CD4-positive, alpha-beta T cell treated with Interleukin-17A for 4 hours (primary cell): Measurements from ENCODE around the gene LRRC34.

Experiments
- DNase-seq: peaks from one replicate; pipeline ENCODE4 v3.0.0-alpha.2; 2020; ENCODE audit warnings: mixed read lengths

Gene LRRC34

DNA sequence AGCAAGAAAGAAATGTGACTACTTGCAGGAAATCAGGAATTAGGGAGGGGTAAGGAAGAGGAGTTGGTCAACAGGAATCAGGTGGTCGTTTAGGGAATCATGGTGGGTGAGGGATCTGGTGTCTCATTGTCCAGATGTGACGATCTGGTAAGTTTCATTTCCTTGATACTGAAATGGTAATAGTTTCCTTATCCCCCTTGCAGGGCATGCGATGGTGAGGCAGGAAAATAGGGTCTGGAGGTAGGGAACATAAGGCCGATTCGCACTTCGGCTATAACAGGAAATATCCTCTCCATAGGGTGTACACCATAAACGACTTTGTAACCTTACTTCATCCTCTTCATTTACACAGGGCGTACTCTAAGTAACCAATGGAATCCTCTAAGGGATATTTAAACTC is 574 bp upstream of the LRRC34 start:
- no peak for DNase-seq

DNA sequence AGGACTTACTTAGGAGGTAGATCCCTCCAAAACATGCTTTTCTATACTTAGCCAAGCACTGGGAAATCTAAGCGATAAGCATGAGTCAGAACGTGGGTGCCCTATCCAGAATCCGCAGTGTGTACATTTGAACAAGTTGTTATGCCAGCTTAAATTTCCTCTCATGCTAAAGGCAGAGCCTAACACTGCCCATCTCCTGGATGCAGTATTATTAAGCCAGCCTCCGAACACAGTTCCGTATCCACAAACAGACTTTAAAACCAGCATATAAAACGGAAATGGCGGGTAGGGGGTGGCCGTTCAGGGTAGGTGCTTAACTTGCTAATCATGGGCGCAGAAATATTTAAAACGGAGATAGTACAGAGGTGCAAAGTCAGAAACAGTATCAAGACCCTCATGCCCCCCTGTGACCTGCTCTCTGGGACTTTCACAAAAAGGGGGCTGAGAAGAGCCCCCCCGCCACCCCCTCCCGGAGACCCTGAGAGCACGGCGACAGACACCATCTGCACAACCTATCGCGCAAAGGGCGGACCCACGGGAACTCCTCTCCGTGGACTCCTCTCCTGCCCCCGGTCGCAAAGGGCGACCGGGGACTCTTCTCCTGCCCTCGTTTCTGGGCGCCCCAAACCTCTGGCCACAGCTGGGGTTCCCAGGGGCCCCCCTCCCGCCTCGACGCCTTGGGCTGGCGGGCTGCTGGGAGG is 923 bp downstream of the LRRC34 start:
- DNase-seq, result peak; percentile 22

- DNase-seq, result no peak
Measured at GRCh38 chr3:169809230-169809795, 3.4 kb downstream of the LRRC34 start.

DNA sequence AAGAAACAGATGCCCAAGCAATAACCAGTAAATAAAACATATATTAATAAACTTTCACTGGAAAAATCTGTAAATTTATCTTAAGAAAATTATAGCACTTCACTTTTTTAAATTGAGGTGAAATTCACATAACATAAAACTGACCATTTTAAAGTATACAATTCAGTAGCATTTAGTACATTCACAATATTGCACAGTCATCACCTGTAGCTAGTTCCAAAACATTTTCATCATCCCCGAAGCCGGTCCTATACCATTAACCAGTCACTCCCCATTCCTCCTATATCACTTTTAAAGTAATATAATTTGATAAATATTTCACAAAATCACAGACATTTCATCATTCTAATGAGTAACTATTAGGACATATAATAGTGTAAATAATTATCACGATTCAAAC is 8.0 kb downstream of the LRRC34 start:
- DNase-seq, result no peak

GRCh38 chr3:169792359-169792758 is 20.3 kb downstream of the LRRC34 start:
- DNase-seq, result no peak

GRCh38 chr3:169790687-169791429 is 21.8 kb downstream of the LRRC34 start:
- no peak for DNase-seq

- DNase-seq, result no peak
Measured at GRCh38 chr3:169790219-169790618, 22.5 kb downstream of the LRRC34 start.

DNA sequence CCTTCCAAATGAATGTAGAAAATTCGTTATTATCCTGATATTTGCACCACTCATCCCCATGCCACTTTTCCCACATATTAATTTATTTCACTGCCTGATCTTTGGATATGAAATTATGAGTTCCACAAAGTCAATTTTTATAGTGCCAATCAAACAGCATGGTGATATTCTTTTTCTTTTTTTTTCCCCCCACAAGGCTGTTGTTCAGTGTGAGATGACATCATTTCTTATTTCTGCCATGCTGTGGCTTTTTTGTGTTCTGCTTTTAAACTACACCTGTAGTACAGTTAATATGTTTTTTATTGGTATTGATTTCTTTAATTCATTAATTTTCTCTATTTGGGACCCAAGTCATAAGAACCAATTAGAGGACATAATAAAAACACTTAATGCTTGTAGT is 24.9 kb downstream of the LRRC34 start:
- no peak for DNase-seq

DNA sequence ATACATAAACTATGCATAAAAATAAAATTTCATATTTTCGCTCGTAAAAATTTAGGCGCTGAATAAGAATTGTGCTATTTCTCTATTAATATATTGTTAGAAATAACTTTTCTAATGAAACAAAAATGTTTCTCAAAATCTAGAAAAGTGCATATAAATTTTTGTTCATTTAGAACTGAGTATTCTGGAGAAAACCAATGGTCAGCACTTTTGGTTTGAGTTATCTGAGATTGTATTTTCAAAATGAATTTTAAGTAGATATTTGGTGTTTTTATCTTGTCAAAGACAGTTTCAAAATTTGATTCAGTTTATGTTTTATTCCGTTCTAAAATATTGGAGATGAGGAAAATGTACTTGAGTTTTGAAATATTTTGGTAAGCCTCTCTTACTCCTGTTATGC is 25.6 kb downstream of the LRRC34 start:
- no peak for DNase-seq

GRCh38 chr3:169781209-169781855 is 31.4 kb downstream of the LRRC34 start:
- no peak for DNase-seq

DNA sequence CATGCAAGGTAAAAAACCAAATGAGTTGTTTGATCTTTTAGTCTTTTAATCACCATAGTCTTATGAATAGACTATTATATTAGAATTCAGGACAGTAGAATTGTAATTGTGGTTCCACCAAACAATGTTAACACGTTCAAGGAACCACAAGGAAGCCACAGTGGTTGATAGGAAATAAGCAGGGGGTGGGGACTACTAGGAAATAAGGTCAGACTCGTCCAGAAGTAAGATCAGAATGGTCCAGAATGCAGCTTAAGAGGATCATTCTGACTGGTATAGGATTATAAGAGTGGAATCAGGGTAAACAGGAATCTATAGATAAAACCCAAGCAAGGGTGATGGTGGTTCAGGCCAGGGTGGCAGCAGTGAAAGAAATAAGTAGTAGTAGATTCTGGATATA is 32.0 kb downstream of the LRRC34 start:
- no peak for DNase-seq

GRCh38 chr3:169777822-169778221 is 34.9 kb downstream of the LRRC34 start:
- DNase-seq, result no peak

DNA sequence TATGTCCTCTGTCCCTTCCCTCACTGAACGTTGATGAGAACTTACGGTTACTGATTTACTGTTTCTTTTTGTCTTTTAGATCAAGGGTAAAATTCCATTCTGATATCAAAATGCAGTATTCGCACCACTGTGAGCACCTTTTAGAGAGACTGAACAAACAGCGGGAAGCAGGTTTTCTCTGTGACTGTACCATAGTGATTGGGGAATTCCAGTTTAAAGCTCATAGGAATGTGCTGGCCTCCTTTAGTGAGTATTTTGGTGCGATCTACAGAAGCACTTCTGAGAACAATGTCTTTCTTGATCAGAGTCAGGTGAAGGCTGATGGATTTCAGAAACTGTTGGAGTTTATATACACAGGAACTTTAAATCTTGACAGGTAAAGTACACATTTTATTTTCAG is 38.5 kb downstream of the LRRC34 start:
- DNase-seq, result no peak

- DNase-seq, result peak; percentile 93
Measured at GRCh38 chr3:169772897-169773816, 39.5 kb downstream of the LRRC34 start, which contains the start of gene MYNN. MYNN (plus strand) TSS chr3:169773396; CDS start chr3:169774296, 900 bp downstream.

GRCh38 chr3:169772305-169772896 is 40.3 kb downstream of the LRRC34 start:
- DNase-seq, result peak; percentile 66

GRCh38 chr3:169771497-169772304 is 41.0 kb downstream of the LRRC34 start:
- DNase-seq, result peak; percentile 65

DNA sequence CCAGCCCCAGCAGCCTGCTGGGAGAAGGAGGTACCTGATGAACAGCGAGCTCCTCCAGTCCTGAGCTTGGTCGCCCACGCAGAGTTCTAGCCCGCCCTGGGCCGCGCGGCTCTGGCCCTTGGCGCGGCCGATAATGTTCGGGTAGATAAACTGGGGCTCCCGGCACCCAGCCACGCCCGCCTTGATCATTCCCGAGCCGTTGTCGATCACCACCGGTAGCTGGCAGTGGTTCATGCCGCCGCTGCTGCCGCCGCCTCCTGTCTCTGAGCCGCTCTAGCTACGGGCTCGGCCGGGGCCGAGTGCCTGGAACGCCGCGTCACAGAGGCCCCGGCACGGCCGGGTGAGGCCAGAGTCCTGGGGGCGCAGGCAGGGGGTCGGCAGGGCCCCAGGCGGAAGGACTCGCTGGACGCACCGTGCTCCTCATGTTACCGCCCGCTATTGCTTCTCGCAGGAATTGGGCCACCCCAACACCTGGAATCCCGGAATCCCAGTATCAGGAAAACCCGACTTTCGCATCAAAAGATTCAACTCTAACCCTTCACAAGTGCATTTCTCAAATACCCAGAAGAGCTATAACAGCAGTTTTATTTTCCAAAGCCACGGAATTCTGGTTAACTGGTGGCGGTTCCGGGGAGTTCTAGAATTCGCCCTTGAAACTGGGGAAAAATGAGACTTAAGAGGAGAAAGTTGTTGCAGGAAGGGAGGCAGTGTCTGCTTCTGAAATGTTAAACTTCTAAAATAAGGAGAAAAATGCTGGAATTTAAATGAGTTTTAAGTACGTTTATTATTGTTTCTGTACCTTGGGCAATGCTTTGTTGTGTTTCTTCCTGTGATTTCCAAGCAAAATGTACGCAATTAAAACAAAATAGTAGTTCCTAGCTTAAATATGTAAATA is 43.2 kb downstream of the LRRC34 start, which contains the start of gene ACTRT3:
Gene ACTRT3 (minus strand): TSS at position 275 of the 895 bp plus-strand sequence. CDS start 41 bp downstream, at position 234.
- DNase-seq, result peak; percentile 74

DNA sequence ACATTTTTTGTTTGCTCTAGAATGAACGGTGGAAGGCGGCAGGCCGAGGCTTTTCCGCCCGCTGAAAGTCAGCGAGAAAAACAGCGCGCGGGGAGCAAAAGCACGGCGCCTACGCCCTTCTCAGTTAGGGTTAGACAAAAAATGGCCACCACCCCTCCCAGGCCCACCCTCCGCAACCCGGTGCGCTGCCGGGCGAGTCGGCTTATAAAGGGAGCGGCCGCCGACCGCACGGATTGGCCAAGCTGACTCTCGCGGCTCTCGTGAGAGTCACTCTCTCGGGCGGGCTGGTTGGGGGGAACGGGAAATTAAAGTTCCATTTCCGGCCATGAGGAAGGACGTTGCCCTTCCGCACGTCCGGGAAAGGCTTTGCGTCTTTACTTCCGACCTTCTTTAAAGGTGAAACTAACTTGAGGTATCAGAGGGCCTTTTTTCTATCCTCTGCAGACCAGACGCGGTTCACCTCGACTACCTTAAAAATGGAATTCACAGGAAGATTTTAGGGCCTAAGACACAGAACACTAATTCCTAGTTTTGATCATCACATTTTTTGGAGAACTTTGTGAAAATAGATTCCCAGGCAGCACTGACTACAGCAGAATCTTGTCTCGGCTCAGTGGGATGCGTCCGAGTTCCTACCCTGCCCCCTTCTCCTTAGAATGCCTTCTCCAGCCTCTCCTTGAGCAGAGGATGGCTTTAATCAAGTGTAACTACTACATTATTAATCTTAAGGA is 47.7 kb downstream of the LRRC34 start, which contains the start of gene TERC:
Gene TERC (minus strand): TSS at position 179 of the 731 bp plus-strand sequence.
- DNase-seq, result peak; percentile 93

DNA sequence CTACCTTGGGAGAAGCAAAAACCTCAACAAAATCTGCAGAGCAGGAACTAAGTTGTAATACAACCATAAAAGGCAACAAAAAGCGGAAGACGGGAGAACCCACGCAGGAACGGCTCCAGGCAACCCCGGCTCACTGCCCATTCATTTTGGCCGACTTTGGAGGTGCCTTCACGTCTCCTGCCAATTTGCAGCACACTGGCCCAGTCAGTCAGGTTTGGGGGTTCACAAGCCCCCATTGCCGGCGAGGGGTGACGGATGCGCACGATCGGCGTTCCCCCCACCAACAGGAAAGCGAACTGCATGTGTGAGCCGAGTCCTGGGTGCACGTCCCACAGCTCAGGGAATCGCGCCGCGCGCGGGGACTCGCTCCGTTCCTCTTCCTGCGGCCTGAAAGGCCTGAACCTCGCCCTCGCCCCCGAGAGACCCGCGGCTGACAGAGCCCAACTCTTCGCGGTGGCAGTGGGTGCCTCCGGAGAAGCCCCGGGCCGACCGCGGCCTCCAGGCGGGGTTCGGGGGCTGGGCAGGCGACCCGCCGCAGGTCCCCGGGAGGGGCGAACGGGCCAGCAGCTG is 48.3 kb downstream of the LRRC34 start:
- peak; percentile 68 for DNase-seq
